HG03280 (cell line): ENCODE data around the gene RARB.

Source experiments
- ATAC-seq: cut with Tn5 transposase; IDR thresholded peaks from one replicate; pipeline ENCODE4 v1.9.1; 2021; ENCODE audit warnings: mild to moderate bottlenecking, moderate library complexity; ENCODE audit not compliant: unreplicated experiment

The RARB gene

GRCh38 chr3:25573386-25574171 is 145.5 kb downstream of the RARB start:
- ATAC-seq, result no peak

GRCh38 chr3:25574172-25574765 is 146.2 kb downstream of the RARB start:
- ATAC-seq, result no peak

GRCh38 chr3:25575001-25575400 is 146.9 kb downstream of the RARB start:
- ATAC-seq, result no peak

- ATAC-seq, result no peak
These were observed 148.1 kb downstream of the RARB start for GRCh38 chr3:25576146-25576545.

GRCh38 chr3:25576831-25577454 is 148.9 kb downstream of the RARB start:
- ATAC-seq, result no peak

GRCh38 chr3:25578059-25578458 is 150.0 kb downstream of the RARB start:
- no peak for ATAC-seq

GRCh38 chr3:25580534-25580933 is 152.5 kb downstream of the RARB start:
- no peak for ATAC-seq

GRCh38 chr3:25581335-25581734 is 153.3 kb downstream of the RARB start:
- ATAC-seq, result no peak

- ATAC-seq, result no peak
These were observed 153.8 kb downstream of the RARB start for GRCh38 chr3:25581823-25582222.

GRCh38 chr3:25582242-25582641 is 154.2 kb downstream of the RARB start:
- no peak for ATAC-seq

- no peak for ATAC-seq
These were observed 155.3 kb downstream of the RARB start for GRCh38 chr3:25583343-25583742.

- no peak for ATAC-seq
These were observed 156.1 kb downstream of the RARB start for GRCh38 chr3:25584011-25584789.

GRCh38 chr3:25585361-25586166 is 157.5 kb downstream of the RARB start:
- no peak for ATAC-seq

GRCh38 chr3:25586167-25586505 is 158.1 kb downstream of the RARB start:
- ATAC-seq, result no peak

GRCh38 chr3:25586553-25586952 is 158.5 kb downstream of the RARB start:
- ATAC-seq, result no peak

GRCh38 chr3:25587094-25587493 is 159.0 kb downstream of the RARB start:
- no peak for ATAC-seq

- no peak for ATAC-seq
These were observed 159.5 kb downstream of the RARB start for GRCh38 chr3:25587526-25587925.

- ATAC-seq, result no peak
These were observed 159.9 kb downstream of the RARB start for GRCh38 chr3:25587975-25588374.

GRCh38 chr3:25588441-25589103 is 160.5 kb downstream of the RARB start:
- ATAC-seq, result no peak

GRCh38 chr3:25589104-25589782 is 161.2 kb downstream of the RARB start:
- ATAC-seq, result no peak
